DOHH2 (cell line): ENCODE results near the gene ITPK1.

ENCODE experiments used
- H3F3A ChIP-seq: fragments of 200-600 bp; sonication (generic), shearing (Covaris generic); 2 replicates; pipeline ENCODE4 v1.6.0; 2016; ENCODE audit warnings: antibody characterized with exemption, mild to moderate bottlenecking; ENCODE audit not compliant: control insufficient read depth, insufficient read depth
- H3K27ac ChIP-seq: fragments of 200-600 bp; sonication (generic); 2 replicates; pipeline ENCODE4 v1.5.1; 2014; ENCODE audit warnings: low read depth, mild to moderate bottlenecking, low read length, moderate library complexity
- H3K27me3 ChIP-seq: fragments of 200-600 bp; sonication (generic); 2 replicates; pipeline ENCODE4 v1.6.1; 2014; ENCODE audit warnings: mild to moderate bottlenecking, low read length, mixed read lengths; ENCODE audit not compliant: control insufficient read depth
- H3K36me3 ChIP-seq: fragments of 200-600 bp; sonication (generic); 2 replicates; pipeline ENCODE4 v1.6.1; 2014; ENCODE audit warnings: mild to moderate bottlenecking, low read length, moderate library complexity, mixed read lengths; ENCODE audit not compliant: control insufficient read depth
- H3K4me1 ChIP-seq: fragments of 200-600 bp; sonication (generic); 2 replicates; pipeline ENCODE4 v1.6.1; 2014; ENCODE audit warnings: mild to moderate bottlenecking, low read length, mixed read lengths; ENCODE audit not compliant: control insufficient read depth
- H3K4me2 ChIP-seq: fragments of 200-600 bp; sonication (generic); 2 replicates; pipeline ENCODE4 v1.6.0; 2014; ENCODE audit warnings: mild to moderate bottlenecking, low read length, moderate library complexity
- H3K4me3 ChIP-seq: fragments of 200-600 bp; sonication (generic); 2 replicates; pipeline ENCODE4 v1.5.1; 2014; ENCODE audit warnings: mild to moderate bottlenecking, low read length, mixed read lengths
- H3K79me2 ChIP-seq: fragments of 200-600 bp; sonication (generic); 2 replicates; pipeline ENCODE4 v1.6.1; 2014; ENCODE audit warnings: mild to moderate bottlenecking, low read length, mixed read lengths; ENCODE audit not compliant: control insufficient read depth
- H3K9me2 ChIP-seq: fragments of 200-600 bp; sonication (generic); replicated peaks from 2 replicates; pipeline ENCODE4 v1.6.1; 2014; ENCODE audit warnings: mild to moderate bottlenecking, low read length, mixed read lengths; ENCODE audit not compliant: control insufficient read depth
- H3K9me3 ChIP-seq: fragments of 200-600 bp; sonication (generic); 2 replicates; pipeline ENCODE4 v1.6.1; 2014; ENCODE audit warnings: antibody characterized with exemption, low read length, mixed read lengths; ENCODE audit not compliant: control insufficient read depth, insufficient read depth
- H4K20me1 ChIP-seq: fragments of 200-600 bp; sonication (generic); 2 replicates; pipeline ENCODE4 v1.6.0; 2014; ENCODE audit warnings: low read depth, mild to moderate bottlenecking, antibody characterized with exemption, low read length, moderate library complexity; ENCODE audit not compliant: control insufficient read depth, insufficient read depth
- EZH2phosphoT487 ChIP-seq: fragments of 200-600 bp; sonication (generic); IDR thresholded peaks from 2 replicates; pipeline ENCODE4 v1.6.1; 2017; ENCODE audit warnings: borderline replicate concordance, mild to moderate bottlenecking, antibody characterized with exemption, low read length, moderate library complexity, mixed read lengths
- TF ChIP-seq, protein P1 (sequence below): fragments of 200-600 bp; sonication (generic); IDR thresholded peaks from one replicate; pipeline ENCODE4 v1.5.1; 2014; ENCODE audit warnings: antibody characterized with exemption, mild to moderate bottlenecking, low read depth, low read length; ENCODE audit not compliant: poor library complexity, severe bottlenecking

Gene ITPK1

DNA sequence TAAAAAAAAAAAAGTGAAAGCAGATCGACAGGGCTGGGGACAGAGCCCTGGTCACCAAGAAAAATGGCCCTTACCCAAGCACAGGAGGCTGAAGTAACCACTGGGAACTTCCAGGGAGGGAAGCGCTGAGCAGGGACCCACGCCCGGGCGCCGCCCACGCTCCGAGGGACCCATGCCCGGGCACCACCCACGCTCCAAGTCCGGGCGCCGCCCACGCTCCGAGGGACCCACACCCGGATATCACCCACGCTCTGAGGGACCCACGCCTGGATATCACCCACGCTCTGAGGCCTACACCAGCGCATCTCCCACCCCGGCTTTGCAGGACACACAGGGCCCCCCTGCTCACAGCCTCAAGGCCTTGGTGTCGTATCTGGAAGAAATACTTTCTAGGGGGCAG, 167.1 kb downstream of the ITPK1 start:
- H3K79me2 ChIP-seq = no peaks in the 10 kb centered on the region
- TF ChIP-seq EZH2phosphoT487 = no peak
- TF ChIP-seq, protein P1, sequence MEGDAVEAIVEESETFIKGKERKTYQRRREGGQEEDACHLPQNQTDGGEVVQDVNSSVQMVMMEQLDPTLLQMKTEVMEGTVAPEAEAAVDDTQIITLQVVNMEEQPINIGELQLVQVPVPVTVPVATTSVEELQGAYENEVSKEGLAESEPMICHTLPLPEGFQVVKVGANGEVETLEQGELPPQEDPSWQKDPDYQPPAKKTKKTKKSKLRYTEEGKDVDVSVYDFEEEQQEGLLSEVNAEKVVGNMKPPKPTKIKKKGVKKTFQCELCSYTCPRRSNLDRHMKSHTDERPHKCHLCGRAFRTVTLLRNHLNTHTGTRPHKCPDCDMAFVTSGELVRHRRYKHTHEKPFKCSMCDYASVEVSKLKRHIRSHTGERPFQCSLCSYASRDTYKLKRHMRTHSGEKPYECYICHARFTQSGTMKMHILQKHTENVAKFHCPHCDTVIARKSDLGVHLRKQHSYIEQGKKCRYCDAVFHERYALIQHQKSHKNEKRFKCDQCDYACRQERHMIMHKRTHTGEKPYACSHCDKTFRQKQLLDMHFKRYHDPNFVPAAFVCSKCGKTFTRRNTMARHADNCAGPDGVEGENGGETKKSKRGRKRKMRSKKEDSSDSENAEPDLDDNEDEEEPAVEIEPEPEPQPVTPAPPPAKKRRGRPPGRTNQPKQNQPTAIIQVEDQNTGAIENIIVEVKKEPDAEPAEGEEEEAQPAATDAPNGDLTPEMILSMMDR = no peak
- no peaks in the 10 kb centered on the region for H3K9me2 ChIP-seq
- no peak overlapping the region for H3K4me3 ChIP-seq
- no peak overlapping the region for H3K27ac ChIP-seq
- no peak overlapping the region for H3K4me2 ChIP-seq
- H4K20me1 ChIP-seq = no peaks in the 10 kb centered on the region
- no peaks in the 10 kb centered on the region for H3F3A ChIP-seq
- no peaks in the 10 kb centered on the region for H3K27me3 ChIP-seq
- peaks cover 8% of the 10 kb centered on the region for H3K4me1 ChIP-seq
- H3K9me3 ChIP-seq = no peaks in the 10 kb centered on the region
- no peaks in the 10 kb centered on the region for H3K36me3 ChIP-seq

GRCh38 chr14:92946847-92947545, 168.7 kb downstream of the ITPK1 start:
- H3F3A ChIP-seq = no peaks in the 10 kb centered on the region
- peaks cover 5% of the 10 kb centered on the region for H3K4me1 ChIP-seq
- H3K79me2 ChIP-seq = no peaks in the 10 kb centered on the region
- no peak overlapping the region for H3K4me2 ChIP-seq
- no peaks in the 10 kb centered on the region for H4K20me1 ChIP-seq
- H3K9me3 ChIP-seq = no peaks in the 10 kb centered on the region
- no peak overlapping the region for H3K27ac ChIP-seq
- no peak for TF ChIP-seq EZH2phosphoT487
- TF ChIP-seq, protein P1 = no peak
- no peak overlapping the region for H3K4me3 ChIP-seq
- no peaks in the 10 kb centered on the region for H3K9me2 ChIP-seq
- no peaks in the 10 kb centered on the region for H3K36me3 ChIP-seq
- H3K27me3 ChIP-seq = no peaks in the 10 kb centered on the region

DNA sequence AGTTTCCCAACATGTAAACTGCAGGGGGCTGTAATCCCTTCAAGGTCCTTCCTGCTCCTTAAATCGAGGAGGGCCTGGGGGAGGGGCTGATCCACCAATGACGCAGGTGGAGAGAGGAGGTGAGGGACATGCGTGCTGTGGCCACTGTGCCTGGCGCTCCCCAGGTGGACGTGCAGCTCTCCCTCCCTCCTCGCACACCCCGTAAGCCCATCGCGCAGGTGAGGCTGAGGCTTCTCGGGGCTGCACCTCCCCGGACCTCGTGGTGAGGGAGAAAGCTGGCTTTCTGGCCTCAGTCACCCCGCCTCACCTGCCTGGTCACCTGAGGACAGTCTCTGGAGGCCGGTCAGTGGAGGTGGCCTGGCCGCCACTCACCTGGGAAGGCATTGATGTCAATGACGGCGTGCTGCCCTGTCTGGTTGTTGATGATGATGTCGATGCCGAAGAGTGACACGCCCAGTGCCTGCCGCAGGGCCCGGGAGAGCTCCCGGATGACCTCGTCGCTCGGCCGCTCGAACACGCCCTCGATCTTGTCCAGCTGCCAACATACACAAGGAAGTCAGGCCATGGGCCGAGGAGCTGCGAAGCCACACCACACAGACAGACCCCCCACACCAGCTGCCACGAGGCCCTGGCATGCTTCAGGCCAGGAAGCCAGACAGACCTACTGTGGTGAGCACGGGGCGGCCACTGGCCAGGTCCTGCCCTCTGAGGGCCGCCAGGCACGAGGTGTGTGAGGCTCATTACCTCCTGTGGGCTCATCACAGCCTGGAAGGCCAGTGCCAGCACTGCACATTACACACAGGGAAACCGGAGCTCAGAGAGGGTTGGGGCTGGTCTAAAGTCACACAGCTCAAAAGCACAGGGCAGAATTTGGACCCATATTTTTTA, 169.5 kb downstream of the ITPK1 start:
- no peaks in the 10 kb centered on the region for H3K79me2 ChIP-seq
- no peaks in the 10 kb centered on the region for H3K36me3 ChIP-seq
- no peaks in the 10 kb centered on the region for H4K20me1 ChIP-seq
- no peaks in the 10 kb centered on the region for H3K9me3 ChIP-seq
- no peak overlapping the region for H3K27ac ChIP-seq
- TF ChIP-seq EZH2phosphoT487 = no peak
- no peaks in the 10 kb centered on the region for H3K27me3 ChIP-seq
- H3K9me2 ChIP-seq = no peaks in the 10 kb centered on the region
- no peaks in the 10 kb centered on the region for H3F3A ChIP-seq
- no peak overlapping the region for H3K4me2 ChIP-seq
- no peak overlapping the region for H3K4me3 ChIP-seq
- H3K4me1 ChIP-seq = no peaks in the 10 kb centered on the region

DNA sequence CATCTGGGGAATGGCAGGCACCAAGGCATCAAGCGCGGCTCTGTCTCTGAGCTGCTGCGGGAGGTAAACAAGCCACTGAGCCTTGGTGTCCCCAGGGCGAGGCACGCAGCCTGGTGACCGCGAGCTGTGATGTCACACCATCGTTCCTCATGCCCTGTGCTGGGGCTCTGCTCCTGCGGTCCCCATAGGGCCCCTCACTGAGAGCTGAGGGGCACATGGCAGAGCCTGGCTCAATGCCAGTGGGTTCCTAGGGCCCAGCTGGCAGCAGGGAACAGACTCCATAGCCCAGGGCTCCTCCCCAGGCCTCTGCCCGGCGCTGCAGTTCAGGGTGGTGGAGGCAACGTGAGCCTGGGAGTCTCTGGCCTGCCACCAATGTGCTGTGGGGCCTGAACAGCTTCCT, 170.2 kb downstream of the ITPK1 start:
- no peaks in the 10 kb centered on the region for H4K20me1 ChIP-seq
- H3K79me2 ChIP-seq = no peaks in the 10 kb centered on the region
- no peaks in the 10 kb centered on the region for H3K9me3 ChIP-seq
- H3K27me3 ChIP-seq = no peaks in the 10 kb centered on the region
- no peak overlapping the region for H3K27ac ChIP-seq
- no peak overlapping the region for H3K4me3 ChIP-seq
- no peak overlapping the region for H3K4me2 ChIP-seq
- H3K9me2 ChIP-seq = no peaks in the 10 kb centered on the region
- H3K4me1 ChIP-seq = no peaks in the 10 kb centered on the region
- TF ChIP-seq, protein P1 = no peak
- no peak for TF ChIP-seq EZH2phosphoT487
- no peaks in the 10 kb centered on the region for H3F3A ChIP-seq
- no peaks in the 10 kb centered on the region for H3K36me3 ChIP-seq
